Measurements from ENCODE around the gene ZNF354C. TPM values are rescaled to one million over a fixed set of nuclear protein-coding genes. Genes with fewer than 3 reads are reported as not detected.

Gene ZNF354C
- polyA plus RNA-seq, 5 donors, result 10.1 to 20.9 (median 17.1) TPM

DNA sequence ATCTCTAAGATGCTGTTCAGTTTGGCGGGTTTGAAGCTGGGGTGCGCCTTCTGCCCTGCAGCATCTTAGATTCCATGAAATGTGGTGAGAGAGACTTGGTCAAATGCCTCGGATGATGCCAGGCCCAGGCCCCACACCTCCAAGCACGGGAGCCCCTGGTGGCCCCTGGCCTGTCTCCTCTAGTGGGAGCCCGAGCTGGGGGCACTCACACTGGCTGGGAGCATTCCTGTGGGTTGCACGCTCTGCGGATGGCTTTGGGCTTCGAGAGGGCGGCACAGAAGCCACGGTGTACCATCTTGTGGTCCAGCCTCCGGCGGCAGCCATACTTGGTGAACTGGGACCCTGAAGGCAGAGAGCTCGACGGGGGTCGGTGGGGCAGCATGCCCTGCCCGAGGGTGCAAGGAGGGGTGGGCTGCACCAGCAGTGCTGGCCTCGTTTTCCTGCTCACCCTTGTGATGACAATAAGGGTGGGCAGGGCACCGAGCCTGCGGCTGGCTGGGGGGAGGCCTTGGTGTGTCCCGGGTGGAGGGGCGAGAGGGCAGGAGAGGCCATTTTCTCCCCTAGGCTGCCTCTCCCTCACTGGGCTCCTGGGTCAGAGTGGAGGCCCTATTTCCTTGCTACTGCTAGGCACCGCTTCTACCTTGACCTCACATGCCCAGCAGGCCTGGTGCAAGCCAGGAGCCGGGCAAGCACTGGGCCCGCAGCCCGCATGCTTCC lies 65.8 kb downstream of the ZNF354C start:
- no peak for DNase-seq

DNA sequence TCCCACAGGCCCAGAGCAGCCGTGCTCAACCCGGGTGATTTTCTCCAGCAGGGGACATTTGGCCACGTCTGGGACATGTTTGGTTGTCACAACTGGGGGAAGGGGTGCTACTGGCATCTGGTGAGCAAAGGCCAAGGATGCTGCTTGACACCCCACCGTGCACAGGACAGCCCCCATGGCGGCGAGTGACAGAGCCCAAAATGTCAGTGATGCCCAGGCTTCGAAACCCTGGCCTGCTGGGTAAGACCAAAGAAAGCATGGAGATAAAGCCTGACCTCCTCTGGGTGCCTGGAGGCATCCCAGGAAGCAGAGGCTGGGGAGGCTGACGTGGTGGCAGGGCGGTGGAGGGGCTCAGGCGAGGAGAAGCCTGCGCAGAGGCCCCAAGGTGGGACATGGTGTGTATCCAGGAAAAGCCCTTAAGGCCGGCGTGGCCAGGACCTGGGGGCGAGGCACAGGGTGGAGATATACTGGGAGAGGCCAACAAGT lies 66.4 kb downstream of the ZNF354C start:
- DNase-seq, result no peak

- DNase-seq, result no peak
Measured at GRCh38 chr5:179127136-179128040, 67.2 kb downstream of the ZNF354C start.

DNA sequence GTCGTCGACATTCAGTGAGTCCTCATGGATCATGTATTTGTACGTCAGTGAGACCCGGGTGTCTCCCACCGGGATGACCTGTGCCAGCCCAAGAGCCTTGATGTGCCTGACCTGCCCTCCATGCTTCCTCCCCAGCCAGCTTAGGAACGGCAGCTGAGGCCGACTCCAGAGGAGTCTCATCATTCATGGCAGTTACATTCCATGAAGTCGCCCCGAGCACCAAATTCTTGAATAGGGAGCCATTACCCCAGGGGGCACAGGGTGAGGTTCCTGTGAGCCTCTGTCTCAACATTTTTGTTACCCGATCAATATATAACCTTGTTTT lies 67.8 kb downstream of the ZNF354C start:
- DNase-seq, result no peak

- no peak for DNase-seq
Measured at GRCh38 chr5:179128976-179129375, 68.8 kb downstream of the ZNF354C start.

GRCh38 chr5:179129607-179130071 lies 69.5 kb downstream of the ZNF354C start:
- no peak for DNase-seq

- no peak for DNase-seq
Measured at GRCh38 chr5:179130101-179130681, 70.0 kb downstream of the ZNF354C start.

DNA sequence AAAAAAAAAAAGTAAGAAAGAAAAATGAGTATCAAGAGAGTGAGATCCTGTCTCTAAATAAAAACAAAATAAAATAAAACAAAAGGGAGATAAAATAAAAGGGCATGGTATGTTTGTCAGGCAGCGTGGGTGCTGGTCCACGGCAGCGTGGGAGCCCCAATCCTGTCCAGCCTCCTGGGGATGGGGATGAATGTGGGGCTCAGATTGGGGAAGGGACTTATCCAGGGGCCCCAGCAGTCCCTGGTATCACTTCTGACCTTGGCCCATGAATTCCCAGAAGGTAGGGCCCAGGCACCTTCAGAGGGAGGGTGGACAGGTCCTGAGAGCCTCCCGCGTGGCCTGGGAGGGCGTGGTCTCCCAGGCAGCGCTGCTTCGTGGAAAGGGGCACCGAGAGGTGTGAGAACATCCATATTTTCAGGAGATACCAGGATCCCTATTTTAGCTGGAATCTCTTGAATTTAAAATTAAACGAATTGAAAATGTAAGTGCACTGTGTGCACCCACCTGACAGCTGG lies 71.2 kb downstream of the ZNF354C start:
- DNase-seq, result no peak

- no peak for DNase-seq
Measured at GRCh38 chr5:179131886-179132585, 71.9 kb downstream of the ZNF354C start.

GRCh38 chr5:179132586-179133355 lies 72.6 kb downstream of the ZNF354C start:
- no peak for DNase-seq

Other genes with a start within 250 kb of the ZNF354C start
- 10 to 100 TPM; 22.0 to 35.1 (median 29.1) TPM for gene ZNF354B, start 200.4 kb upstream of the ZNF354C start, polyA plus RNA-seq (ENCODE audit: insufficient read depth in 1 of 5, insufficient read length in 5 of 5, low replicate concordance in 1 of 5)
- 1 to 10 TPM; 4.6 to 8.1 (median 6.6) TPM for gene ZFP2, start 164.5 kb upstream of the ZNF354C start, polyA plus RNA-seq (ENCODE audit: insufficient read depth in 1 of 5, insufficient read length in 5 of 5, low replicate concordance in 1 of 5)
- gene ZNF454, start 119.2 kb upstream of the ZNF354C start, polyA plus RNA-seq (ENCODE audit: insufficient read depth in 1 of 5, insufficient read length in 5 of 5, low replicate concordance in 1 of 5), result 1 to 10 TPM; 5.4 to 9.4 (median 9.0) TPM
- 1 to 10 TPM; 1.5 to 2.1 (median 1.8) TPM for gene GRM6, start 65.1 kb upstream of the ZNF354C start, polyA plus RNA-seq (ENCODE audit: insufficient read depth in 1 of 5, insufficient read length in 5 of 5, low replicate concordance in 1 of 5)
- 1 to 10 TPM; 5.3 to 6.6 (median 5.5) TPM for gene ZNF879, start 36.6 kb upstream of the ZNF354C start, polyA plus RNA-seq (ENCODE audit: insufficient read depth in 1 of 5, insufficient read length in 5 of 5, low replicate concordance in 1 of 5)

All from right lung (tissue), 5 donors.